ENCODE measurements around the gene CDH13.

CDH13 gene

DNA sequence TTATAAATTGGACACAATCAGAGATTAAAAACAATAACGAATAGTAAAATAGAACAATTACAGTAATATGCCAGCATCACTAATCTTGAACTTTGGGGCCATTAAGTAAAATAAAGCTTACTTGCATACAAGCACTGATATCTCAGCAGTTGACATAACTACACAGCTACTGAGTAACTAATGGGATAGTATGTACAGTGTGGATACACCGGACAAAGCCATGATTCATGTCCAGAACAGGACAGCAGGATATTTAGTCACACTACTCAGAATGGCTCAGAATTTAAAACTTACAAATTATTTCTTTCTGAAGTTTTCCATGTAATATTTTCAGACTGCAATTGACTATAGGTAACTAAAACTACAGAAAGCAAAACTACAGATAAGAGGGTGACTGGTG, 427.5 kb downstream of the CDH13 start:
- no peak for DNase-seq (ENCODE audit: low read depth in 2 of 2)

DNA sequence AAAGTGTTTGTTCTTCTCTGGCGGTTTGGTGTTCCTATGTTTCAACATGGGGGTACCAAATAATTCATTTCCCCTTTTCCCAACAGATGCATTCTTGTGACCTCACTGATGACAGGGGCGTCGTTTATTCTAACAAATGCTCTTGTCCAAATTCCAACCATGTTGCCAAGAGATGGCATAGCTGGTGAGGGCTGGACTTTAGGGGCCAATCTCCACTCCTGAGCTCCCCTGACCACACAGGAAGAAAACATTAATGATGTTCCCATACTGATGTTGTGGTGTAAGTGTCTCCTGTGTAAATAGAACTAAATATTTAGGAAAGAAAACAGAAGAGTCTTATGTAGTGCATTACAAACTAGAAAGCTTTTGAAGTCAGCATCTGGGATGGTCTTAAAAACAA, 431.6 kb downstream of the CDH13 start:
- no peak for DNase-seq (ENCODE audit: low read depth in 2 of 2)

DNA sequence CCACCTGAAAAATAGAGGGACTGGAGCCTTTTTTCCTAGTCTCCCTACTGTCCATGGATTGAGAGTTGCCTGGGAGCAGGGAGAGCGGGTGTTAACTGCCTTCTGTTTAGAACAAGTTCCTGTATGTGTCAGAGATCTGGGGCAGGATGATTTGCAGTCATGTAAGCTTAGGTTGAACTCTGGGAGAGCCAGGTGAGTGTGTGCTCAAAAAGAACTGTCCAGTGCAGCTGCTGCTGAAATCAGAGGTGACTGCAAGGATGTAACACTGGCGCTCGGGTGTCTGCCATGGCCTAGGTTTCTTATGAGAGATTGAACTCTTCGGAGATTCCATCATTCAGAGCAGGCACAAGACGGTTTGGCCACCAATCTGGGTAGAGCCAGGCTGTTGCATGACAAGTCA, 432.5 kb downstream of the CDH13 start:
- no peak for DNase-seq (ENCODE audit: low read depth in 2 of 2)

DNA sequence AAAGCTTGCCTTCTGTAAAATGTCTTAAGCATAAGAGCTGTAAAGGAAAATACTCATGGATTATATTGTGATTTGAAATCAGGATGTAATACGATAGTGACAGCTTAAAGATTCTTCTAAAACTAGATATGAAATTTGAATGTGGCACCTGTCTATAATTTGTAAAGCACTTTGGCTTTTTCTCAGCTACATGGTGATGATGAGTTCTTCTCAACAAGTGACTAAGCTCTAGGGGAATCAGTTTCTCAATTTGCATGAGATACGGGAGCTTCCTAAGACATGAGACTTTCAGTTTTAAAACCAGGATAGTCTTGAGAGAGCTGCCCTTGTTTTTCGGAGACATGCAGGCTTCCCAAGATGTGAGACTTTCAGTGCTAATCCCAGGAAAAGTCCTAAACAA, 439.2 kb downstream of the CDH13 start:
- no peak for DNase-seq (ENCODE audit: low read depth in 2 of 2)

DNA sequence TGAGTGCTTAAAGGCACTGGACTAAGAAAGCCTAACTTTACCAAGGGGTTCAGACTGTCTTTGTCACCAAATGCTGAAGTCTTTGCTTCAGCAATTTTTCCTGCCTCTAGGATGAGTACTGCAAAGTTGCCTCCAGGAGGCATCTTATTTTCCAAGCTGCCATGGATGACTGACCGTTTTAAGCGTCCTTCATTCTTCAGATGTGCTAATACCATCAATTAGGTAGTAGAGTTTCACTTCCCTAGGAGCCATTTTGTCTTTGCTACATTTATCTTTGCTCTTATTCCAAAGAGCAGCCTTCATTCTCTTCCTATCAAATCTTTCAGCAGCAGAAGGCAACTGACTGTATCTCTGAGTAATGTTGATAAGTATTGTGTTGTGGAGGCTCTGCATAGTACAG, 440.1 kb downstream of the CDH13 start:
- no peak for DNase-seq (ENCODE audit: low read depth in 2 of 2)

DNA sequence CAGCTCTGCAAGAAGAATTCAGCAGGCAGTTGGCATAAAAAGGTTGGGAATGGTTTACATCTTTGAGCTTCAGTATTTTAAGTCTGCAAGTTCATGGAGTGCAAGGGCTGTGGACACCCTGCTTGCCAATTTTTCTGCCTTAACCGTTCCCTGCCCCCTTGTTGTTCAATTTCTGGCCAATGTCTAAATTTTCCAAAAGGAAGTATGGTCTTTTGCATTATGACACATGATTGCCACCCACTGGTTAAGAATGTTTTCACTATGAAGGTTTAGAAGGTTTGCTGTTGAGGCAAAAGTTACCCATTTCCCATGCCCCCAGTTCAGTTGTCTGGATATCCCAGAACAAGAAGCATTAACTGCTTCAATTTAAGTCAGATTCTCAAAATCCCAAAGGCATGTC, 441.9 kb downstream of the CDH13 start:
- DNase-seq (ENCODE audit: low read depth in 2 of 2) = no peak

DNA sequence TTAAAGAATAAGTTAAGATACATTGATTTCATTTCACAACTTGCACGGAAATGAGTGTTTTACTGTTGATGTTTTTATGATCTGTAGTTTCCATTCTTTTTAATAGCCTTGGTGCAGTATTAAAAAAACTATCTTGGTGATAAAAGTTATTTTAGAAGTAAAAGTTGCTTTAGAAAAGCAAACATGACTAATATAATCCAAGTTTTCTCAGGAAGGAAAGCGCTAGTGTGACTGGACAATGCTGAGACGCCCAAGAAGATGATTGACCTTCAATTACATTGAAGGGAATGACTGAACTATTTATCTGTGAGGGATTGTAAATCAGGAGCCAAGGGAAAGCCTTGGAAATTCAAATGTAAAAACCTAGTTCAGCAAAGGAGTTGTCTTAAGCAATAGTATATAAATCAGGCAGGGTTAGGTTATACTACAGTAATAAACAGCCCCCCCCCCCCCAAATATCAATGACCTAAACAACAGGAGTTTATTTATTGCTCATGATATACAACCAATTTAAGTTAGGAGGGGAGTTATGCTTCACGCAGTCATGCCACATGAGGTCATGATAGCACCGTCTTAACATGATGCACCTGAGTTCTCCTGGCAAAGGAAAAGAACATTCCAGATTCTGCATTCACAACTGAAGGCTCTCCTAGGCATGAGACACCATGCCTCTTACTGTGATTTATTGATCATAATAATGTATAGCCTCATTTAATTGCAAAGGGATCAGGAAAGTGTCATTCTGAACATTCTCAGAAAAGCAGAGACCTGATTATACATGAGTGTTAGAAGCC, 443.8 kb downstream of the CDH13 start:
- DNase-seq (ENCODE audit: low read depth in 2 of 2) = no peak

DNA sequence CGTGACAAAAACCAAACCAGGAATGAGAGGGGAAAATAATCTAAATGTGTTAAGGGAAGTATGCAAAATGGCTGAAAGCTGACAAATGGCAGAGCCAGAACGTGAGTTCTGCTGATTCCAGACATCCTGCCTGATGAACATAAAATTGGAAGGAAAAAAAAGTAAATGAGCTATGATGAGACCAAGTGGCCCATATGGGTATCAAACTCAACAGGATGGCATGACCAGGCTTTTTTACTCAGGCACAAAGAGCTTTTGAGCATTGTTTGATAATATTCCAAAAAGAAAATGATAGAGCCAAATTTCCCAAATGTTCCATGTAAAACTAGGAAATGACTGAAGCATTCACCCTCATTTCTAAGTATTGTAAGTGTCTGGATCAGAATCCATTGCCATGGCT, 449.2 kb downstream of the CDH13 start:
- DNase-seq (ENCODE audit: low read depth in 2 of 2) = no peak

DNA sequence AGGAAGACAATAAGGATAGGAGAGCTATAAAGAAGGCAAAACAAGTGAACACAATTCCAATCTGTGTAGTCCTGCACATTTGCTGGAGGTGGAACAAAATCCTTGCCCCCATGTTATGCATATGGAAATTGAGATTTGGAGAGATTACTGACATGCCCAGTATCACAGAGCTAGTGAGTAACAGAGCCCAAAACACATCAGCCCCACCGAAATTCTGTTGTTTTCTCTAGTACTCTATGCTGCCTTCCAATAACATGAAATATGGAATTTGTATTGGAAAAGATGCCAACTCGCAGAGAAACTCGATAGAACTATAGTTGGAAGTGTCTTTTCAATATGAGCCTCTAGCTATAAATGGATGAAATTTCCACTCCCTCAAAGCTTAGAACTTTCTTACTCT, 456.6 kb downstream of the CDH13 start:
- DNase-seq (ENCODE audit: low read depth in 2 of 2) = no peak

DNA sequence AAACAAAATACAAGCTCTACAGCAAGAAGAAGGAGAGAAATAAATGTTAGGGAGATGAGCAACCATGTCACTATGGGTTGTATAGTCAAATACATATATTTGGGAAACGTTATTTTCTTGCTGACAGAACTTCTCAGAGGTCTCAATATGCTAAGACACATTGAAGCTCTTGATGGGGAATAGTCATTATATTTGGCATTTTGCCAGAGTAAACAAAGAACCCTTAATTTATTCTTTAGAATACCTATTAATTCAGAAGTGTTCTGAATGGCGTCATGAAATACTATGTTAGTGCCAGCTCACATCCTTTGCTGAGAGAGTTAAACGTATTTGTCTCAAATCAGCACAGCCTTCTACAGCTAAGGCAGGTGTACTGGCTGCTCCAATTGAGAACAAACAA, 458.9 kb downstream of the CDH13 start:
- no peak for DNase-seq (ENCODE audit: low read depth in 2 of 2)

DNA sequence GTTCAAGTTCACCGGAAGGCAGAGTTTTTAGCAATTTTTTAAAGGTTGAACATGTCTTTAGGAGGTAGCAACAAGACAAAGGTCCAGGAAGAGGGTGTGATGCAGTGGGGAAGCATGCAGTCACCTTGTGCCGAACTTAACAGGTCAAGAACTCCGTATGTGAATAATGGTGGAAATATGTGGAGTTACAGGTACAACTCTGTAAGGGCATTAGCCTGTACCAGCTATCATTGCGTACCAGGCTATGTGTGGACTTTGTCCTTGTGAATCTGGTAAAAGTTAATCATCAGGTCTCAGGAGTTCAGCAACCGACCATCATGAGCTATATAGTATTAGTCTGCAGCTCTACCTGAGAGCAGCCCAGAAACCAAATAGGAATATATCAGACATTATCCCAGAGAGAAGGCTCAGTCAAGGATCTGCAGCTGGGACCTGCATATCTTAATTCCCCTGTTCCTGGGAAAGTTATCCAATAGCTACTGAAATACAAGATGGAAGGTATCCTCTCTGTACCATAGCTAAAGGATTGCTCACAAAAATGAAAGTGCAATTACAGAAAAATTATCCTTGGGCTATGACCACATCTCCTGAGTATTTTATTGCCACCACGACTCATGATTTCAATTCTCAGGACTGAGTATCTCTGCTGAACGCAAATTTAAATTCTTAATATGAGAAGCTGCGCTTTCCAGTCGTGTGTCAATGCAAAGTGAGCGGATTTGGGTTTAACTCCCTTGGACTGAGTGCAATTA, 469.3 kb downstream of the CDH13 start:
- DNase-seq (ENCODE audit: low read depth in 2 of 2) = no peak

DNA sequence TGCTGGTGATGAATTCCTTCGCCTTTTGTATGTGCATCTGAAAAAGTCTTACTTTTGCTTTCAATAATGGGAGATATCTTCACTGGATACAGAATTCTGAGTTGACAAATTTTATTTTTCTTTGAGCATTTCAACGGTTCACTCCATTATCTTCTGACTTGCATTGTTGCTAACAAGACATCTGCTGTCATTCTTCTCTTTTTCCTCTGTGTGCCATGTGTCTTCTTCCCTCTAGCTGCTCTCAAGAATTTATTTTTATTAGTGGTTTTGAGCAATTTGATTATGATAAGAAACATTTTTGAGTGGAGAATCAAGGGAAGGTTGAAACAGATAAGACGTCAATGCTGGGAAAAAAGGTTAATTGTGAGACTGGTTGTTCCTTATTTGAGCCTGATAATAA, 471.8 kb downstream of the CDH13 start:
- DNase-seq (ENCODE audit: low read depth in 2 of 2) = no peak

DNA sequence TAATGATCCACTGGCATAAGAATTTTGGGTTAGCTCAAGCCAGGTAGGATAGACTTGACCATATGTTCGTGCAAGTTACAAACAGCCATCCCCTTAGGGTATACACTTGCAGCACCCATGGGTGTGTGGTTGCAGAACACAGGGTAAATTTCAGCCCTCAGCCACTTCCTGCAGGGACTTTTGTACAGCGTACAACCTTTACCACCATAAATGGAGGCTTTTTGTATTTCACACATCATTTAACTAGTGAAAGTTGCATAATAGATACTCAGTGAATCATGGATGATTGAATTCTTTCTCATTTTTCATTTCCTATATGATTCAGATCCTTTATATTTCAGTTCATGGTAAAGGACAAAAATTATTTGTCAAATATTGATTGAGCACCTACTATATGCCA, 473.9 kb downstream of the CDH13 start:
- DNase-seq (ENCODE audit: low read depth in 2 of 2) = no peak

DNA sequence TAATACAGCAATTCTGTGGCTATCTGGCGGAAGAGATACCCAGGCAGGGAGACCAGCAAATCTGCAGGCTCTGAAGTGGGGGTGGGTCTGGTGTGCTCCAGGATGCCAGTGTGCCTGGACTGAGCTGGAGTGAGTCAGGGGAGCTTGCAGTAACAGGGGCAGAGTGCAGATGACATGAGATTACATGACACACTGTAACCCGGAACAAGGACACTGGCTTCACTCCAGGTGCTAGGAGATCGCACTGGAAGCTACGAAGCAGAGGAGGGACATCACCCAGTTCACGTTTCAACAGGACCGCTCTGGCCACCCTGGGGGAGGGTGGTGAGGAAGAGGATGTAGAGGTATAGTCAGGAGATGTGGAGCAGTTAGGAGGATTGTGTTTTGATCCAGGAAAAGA, 475.6 kb downstream of the CDH13 start:
- no peak for DNase-seq (ENCODE audit: low read depth in 2 of 2)

DNA sequence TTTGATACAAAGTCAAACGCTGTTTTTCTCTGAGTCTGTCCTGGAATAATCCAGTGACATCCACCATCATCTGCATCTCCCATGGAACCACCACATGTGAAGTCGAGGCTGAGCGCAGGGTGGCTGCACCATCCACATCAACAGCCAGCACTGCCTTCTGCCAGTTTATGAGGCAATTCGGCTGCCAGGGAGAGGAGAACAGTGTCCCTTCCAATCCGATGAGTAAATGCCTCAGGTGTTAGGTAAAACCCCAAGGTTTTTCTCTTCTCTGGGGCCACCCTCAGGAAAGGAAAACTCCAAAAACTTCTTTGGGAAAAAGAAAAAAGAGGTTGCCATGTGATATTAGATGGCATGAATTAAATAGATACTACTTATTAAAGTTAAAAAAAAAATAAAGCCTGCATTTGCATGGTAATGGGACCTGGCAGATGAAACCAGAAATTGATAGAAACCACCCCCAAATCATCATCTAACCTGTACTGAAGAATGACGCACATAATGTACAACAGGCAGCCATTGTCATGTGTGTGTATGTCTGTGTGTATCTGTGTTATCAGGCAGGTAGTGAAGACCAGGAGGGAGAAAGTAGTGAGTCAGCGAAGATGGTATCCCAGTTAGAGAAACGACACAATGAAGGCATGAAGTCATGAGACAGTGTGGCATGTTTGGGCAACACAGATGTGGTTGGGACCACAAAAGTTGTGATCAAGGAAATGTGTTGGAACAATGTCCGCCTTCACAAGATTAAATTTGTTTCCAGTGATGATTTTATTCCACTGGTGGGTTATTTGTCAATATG, 478.7 kb downstream of the CDH13 start:
- no peak for DNase-seq (ENCODE audit: low read depth in 2 of 2)

DNA sequence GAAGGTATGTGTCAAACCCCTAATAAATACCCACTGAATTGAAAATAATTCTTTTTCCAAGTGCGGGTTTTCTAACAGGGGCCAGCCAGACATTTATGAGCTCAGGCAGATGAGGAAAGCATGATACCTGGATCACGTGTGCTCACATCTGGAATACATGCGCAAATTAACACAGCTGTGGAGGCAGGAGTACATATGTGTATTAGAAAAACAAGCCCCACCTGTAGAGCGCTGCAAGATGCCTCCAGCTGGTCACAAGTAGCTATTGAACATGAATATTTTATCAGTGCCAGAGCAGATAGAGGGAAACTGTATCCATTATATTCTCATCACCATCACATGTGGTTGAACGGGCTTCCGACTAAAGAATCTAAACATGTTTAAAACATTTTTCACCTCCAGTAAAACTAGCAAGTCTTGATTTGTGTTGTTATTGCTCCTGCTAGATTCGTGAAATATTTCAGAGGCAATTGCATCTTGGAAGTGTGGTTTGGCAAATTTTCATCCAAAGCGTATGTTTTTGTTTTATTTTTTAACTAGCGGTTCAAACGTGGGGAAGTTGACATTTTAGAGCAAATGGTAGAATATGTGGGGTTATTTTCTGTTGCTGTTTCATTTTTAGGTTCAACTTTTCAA, 482.8 kb downstream of the CDH13 start:
- no peak for DNase-seq (ENCODE audit: low read depth in 2 of 2)

DNA sequence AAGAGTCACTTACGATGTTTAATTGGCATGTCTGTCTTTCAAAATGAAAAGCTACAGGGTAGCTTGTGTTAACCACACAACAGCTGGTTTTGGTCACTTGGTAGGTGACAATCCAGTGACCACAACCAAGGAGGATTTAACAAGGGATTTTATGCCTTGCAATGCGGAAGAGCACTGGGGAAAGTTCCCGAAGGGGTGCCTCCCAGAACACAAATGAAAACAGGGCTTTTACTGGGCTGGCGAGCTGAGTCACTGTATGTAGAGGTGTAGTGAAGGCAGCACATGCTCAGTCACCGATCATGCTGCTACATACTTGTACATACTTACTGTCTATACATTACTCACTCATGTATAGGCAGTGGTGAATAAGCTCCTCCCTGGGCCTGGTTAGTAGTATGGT, 483.5 kb downstream of the CDH13 start:
- no peak for DNase-seq (ENCODE audit: low read depth in 2 of 2)

DNA sequence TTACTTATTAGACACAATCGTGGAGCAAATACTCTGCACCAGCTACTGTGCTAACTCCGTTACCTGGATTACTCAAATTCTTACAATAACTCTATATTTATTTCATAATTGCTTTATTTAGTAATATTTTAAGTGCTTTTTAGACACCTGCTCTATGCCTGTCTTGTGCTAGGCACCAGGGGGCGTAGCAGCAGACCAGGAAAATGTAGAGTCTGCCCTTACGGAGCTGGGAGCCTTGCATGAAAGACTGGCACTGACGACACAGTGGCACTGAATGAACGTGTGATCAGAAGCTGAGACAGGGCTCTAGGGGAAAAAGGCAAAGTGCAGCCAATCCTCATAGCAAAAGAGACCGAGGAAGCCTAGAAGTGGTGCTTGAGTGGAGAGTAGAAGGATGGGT, 486.5 kb downstream of the CDH13 start:
- DNase-seq (ENCODE audit: low read depth in 2 of 2) = no peak

DNA sequence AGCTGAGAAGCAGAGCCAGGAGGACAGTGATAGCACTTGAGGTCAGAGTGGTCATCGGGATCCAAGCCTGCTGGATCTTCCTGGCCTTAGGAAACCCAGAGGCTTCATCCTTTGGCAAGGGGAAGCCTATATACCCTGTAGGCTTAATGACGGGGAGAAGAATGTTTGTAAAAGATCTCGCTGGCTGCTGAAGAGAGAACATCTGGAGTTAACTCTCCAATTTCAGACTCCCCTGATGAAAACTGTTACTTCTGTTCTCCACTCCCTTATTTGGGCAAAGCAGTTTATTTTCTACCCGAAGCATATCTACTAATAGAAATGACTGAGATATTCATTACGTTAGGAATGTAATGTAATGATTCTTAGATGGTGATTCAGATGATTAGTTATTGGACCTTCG, 487.0 kb downstream of the CDH13 start:
- no peak for DNase-seq (ENCODE audit: low read depth in 2 of 2)

DNA sequence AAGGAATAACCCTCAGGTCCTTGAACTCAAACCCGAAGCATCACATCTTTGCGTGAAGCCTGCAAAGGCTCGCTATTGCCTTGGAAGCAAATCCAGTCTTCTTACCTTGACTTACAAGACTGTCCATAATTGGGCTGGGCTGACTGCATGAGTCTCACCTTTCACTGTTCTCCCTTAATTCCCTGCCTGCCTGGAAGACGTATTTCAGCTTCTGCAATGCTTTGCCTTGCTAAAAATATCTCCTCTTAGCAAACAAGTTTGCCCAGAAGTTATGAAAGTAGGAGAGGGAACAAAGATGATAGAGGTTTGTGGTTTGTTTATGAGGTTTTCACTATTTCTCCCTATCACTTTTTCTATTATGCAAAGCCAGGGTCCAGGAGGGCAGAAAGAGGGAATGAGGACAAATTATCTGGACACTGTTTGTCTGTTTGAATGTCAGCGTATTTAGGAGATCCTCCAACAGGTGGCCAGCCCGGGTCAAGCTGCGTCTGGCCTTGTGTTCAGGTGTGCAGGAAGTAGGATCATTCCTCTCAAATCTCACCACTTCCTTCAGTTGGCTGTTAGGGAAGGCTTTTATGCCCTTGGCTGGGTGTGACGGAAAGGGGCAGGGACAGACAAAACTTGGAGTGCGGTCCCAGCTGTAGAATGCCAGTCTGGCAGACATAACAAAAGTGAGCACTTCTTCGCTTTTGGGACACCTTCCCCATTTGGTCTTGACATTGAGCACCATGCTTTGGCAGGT, 488.9 kb downstream of the CDH13 start:
- DNase-seq (ENCODE audit: low read depth in 2 of 2) = no peak

DNA sequence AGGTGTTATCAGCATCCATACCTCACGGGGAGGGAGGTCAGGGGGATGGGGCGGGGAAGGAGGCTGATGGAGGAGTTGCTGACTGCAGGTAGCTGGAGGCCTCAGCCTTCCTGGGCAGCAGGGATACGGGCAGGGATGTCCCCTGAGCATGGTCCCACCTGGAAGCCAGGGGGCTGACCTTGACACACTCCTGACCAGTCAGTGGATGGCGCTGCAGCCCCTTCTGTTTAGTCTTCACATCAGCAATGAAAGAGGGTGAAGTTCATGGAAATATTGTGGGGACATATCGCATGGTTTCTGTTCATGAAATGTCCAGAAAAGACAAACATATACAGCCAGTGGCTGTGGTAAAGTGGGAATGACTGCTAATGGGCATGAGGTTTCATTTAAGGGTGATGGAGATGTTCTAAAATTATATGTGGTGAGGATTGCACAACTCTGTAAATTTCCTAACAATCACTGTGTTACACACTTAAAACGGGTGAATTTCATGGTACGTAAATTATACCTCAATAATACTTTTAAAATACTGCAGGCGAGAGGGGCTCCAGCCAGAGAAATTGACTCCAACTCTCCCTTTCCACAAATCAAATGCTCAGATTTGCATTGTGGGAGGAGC, 489.6 kb downstream of the CDH13 start:
- DNase-seq (ENCODE audit: low read depth in 2 of 2) = no peak

Measured in activated CD8-positive, alpha-beta memory T cell treated with anti-CD3 and anti-CD28 coated beads for 4 hours (primary cell).